Measurements from ENCODE around the gene ACOT8. TPM values are rescaled to one million over a fixed set of nuclear protein-coding genes. Genes with fewer than 3 reads are reported as not detected.
A peak's percentile ranks its signal among the peaks of the same experiment; 100 is the strongest.

Gene ACOT8
- polyA plus RNA-seq, 3 donors: 40.9 to 52.4 (median 44.6) TPM

GRCh38 chr20:45892049-45892825, 35.0 kb upstream of the ACOT8 start:
- peaks cover 34 to 49% of the 10 kb centered on the region in 2 donors for H3K36me3 ChIP-seq (replicated peaks in 1 of 2; ENCODE audit: control insufficient read depth in 1 of 2, insufficient read depth in 2 of 2, low read length in 2 of 2)
- peak overlapping the region; percentile 62 to 95 (median 72) for H3K4me3 ChIP-seq (replicated peaks in 1 of 3; ENCODE audit: low read depth in 2 of 3, low read length in 3 of 3)
- peak overlapping the region; percentile 59 to 87 for H3K27ac ChIP-seq (ENCODE audit: low read depth in 1 of 2, low read length in 2 of 2)
- WGBS (ENCODE audit: insufficient coverage): 47% methylated on average over 3 of the region's 9 CpGs
- DNase-seq: peak; percentile 41 to 66 (median 58)
- H3K9ac ChIP-seq (ENCODE audit: insufficient read depth, low read length, poor library complexity, severe bottlenecking): peak overlapping the region; percentile 78
- H3K4me3 Mint-ChIP-seq: peak overlapping the region; percentile 91 to 93
- H3K36me3 Mint-ChIP-seq: peaks cover 41 to 48% of the 10 kb centered on the region in 2 donors
- no peaks in the 10 kb centered on the region for H3K27me3 ChIP-seq (ENCODE audit: control insufficient read depth in 2 of 2, insufficient read depth in 2 of 2, low read length in 2 of 2)
- H3K9me3 Mint-ChIP-seq: peaks cover 0 to 2% (median 0%) of the 10 kb centered on the region in 7 donors
- H3K4me1 ChIP-seq (ENCODE audit: control insufficient read depth in 1 of 2, insufficient read depth in 2 of 2, low read length in 2 of 2): peaks cover 36 to 46% of the 10 kb centered on the region in 2 donors
- H3K9me3 ChIP-seq (replicated peaks in 1 of 2; ENCODE audit: control insufficient read depth in 1 of 2, insufficient read depth in 1 of 2, low read length in 2 of 2): no peaks in the 10 kb centered on the region
- peaks cover 27% of the 10 kb centered on the region for H4K20me1 ChIP-seq (ENCODE audit: insufficient read depth, low read length)
- H3K4me1 Mint-ChIP-seq: peaks cover 33% of the 10 kb centered on the region
- intact Hi-C loops (cut with micrococcal nuclease): loop anchor here (2.0 to 5.0 kb wide), 2 partner anchors 19 to 35 kb away; partner anchors contain the start of genes ACOT8 (in 1 of the 2) and ZSWIM3 (in 1 of the 2)
- H3K4me2 ChIP-seq (replicated peaks; ENCODE audit: extremely low read depth, low read length, poor library complexity, severe bottlenecking): peak overlapping the region; percentile 99
- H3K79me2 ChIP-seq (ENCODE audit: insufficient read depth, low read length): peaks cover 46% of the 10 kb centered on the region
- H3K27ac Mint-ChIP-seq: peak overlapping the region; percentile 84 to 96 (median 90)
- H2AFZ ChIP-seq (ENCODE audit: insufficient read depth, low read depth, low read length, poor library complexity, severe bottlenecking): peak overlapping the region; percentile 92
- no peak for TF ChIP-seq CTCF (IDR thresholded peaks at IDR 0.05)
- H3K27me3 Mint-ChIP-seq (ENCODE audit: low read depth in 3 of 3): no peaks in the 10 kb centered on the region

All from CD14-positive monocyte (primary cell).